C4-2B (cell line): Measurements from ENCODE around the gene PDE2A.

Experiments used
- ZFX ChIP-seq: fragments of 450-650 bp; IDR thresholded peaks from 2 replicates; pipeline ENCODE4 v1.6.1; 2017
- TF ChIP-seq, protein P1 (sequence below): fragments of 450-650 bp; conservative IDR thresholded peaks from 2 replicates; pipeline ENCODE4 v1.5.1; 2017; ENCODE audit warnings: mild to moderate bottlenecking

DNA sequence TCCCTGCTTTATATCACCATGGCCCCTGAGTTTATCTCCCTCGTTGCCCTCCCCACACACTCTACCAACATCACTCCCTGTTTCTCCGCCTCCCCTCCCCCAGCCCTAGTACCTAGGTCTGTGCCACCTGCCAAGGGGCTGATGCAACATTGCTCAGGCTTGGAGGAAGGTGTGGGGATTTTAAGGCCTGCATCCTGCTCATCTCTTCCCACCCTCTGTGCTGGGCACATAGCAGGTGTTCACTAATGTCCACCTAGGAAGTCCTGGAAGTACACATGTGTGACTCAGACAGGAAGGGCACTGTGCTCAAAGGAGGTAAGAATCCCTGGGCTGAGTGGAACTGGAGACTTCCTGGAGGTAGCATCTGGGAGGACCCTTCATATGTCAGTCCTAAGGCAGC is 37.0 kb downstream of the PDE2A start:
- TF ChIP-seq, protein P1, sequence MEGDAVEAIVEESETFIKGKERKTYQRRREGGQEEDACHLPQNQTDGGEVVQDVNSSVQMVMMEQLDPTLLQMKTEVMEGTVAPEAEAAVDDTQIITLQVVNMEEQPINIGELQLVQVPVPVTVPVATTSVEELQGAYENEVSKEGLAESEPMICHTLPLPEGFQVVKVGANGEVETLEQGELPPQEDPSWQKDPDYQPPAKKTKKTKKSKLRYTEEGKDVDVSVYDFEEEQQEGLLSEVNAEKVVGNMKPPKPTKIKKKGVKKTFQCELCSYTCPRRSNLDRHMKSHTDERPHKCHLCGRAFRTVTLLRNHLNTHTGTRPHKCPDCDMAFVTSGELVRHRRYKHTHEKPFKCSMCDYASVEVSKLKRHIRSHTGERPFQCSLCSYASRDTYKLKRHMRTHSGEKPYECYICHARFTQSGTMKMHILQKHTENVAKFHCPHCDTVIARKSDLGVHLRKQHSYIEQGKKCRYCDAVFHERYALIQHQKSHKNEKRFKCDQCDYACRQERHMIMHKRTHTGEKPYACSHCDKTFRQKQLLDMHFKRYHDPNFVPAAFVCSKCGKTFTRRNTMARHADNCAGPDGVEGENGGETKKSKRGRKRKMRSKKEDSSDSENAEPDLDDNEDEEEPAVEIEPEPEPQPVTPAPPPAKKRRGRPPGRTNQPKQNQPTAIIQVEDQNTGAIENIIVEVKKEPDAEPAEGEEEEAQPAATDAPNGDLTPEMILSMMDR, result no peak
- no peak for TF ChIP-seq ZFX
